CD4-positive, alpha-beta T cell (primary cell): Measurements from ENCODE around the gene NAB1. TPM values are rescaled to one million over a fixed set of nuclear protein-coding genes. Genes with fewer than 3 reads are reported as not detected.

ENCODE experiments used
- ATAC-seq: fragments of 200-7000 bp; cut with Tn5 transposase; one replicate; pipeline ENCODE4 v1.10.0; 2022; ENCODE audit warnings: mild to moderate bottlenecking; ENCODE audit not compliant: poor library complexity
- CTCF ChIA-PET: fragments of 350-600 bp; sonication (Branson Sonifier 250); formaldehyde crosslinking; loops from one replicate; lab custom pipeline; 2021; ENCODE audit warnings: antibody characterized with exemption, inconsistent platforms; lab: Charles Lee
- POLR2A ChIA-PET: fragments of 350-600 bp; sonication (Branson Sonifier 250); formaldehyde crosslinking; loops from one replicate; lab custom pipeline; 2021; ENCODE audit warnings: antibody characterized with exemption, inconsistent platforms; lab: Charles Lee
- DNase-seq, 14 experiments: peaks; one replicate each; pipeline ENCODE4 v3.0.0-alpha.2; 2013 to 2020; ENCODE audit warnings: mixed read lengths in 2 of 14
- H3K27ac ChIP-seq, 2 donors: one replicate each; pipeline versions ENCODE4 v1.5.1 to v1.7.0; 2013; ENCODE audit warnings: low read length in 2 of 2, low read depth in 1 of 2, mild to moderate bottlenecking in 1 of 2
- H3K27me3 ChIP-seq, 2 experiments: 1 replicate in 1 of 2; 2 replicates in 1 of 2; pipeline versions ENCODE4 v1.6.1 to v1.7.0; 2013; ENCODE audit warnings: low read length in 2 of 2, control low read depth in 1 of 2, mild to moderate bottlenecking in 1 of 2, moderate library complexity in 1 of 2; ENCODE audit not compliant: insufficient read depth in 2 of 2, control insufficient read depth in 1 of 2
- H3K36me3 ChIP-seq: one replicate; pipeline ENCODE4 v1.6.1; 2013; ENCODE audit warnings: low read length, control low read depth; ENCODE audit not compliant: insufficient read depth
- H3K4me1 ChIP-seq: one replicate; pipeline ENCODE4 v1.6.1; 2013; ENCODE audit warnings: low read length, control low read depth; ENCODE audit not compliant: insufficient read depth
- H3K4me3 ChIP-seq: one replicate; pipeline ENCODE4 v1.5.1; 2013; ENCODE audit warnings: mild to moderate bottlenecking, low read length, moderate library complexity
- H3K9me3 ChIP-seq, 2 experiments: 1 replicate in 1 of 2; 2 replicates in 1 of 2; pipeline versions ENCODE4 v1.6.1 to v1.7.0; 2013; ENCODE audit warnings: low read length in 2 of 2, mild to moderate bottlenecking in 2 of 2, control low read depth in 1 of 2, moderate library complexity in 1 of 2; ENCODE audit not compliant: control insufficient read depth in 1 of 2, insufficient read depth in 1 of 2
- H3K27ac Mint-ChIP-seq: one replicate; pipeline ENCODE4 v1.8.0; 2020; ENCODE audit warnings: mixed read lengths
- H3K27me3 Mint-ChIP-seq: one replicate; pipeline ENCODE4 v1.8.0; 2021; ENCODE audit warnings: mixed read lengths
- H3K36me3 Mint-ChIP-seq: one replicate; pipeline ENCODE4 v1.8.0; 2021; ENCODE audit warnings: low read depth, mixed read lengths
- H3K4me1 Mint-ChIP-seq: one replicate; pipeline ENCODE4 v1.8.0; 2021; ENCODE audit warnings: low read depth, mixed read lengths
- H3K4me3 Mint-ChIP-seq: one replicate; pipeline ENCODE4 v1.8.0; 2020; ENCODE audit warnings: mild to moderate bottlenecking, mixed read lengths
- H3K9me3 Mint-ChIP-seq: one replicate; pipeline ENCODE4 v1.8.0; 2020; ENCODE audit warnings: mixed read lengths
- CTCF ChIP-seq: fragments of 200-600 bp; IDR thresholded peaks from one replicate; pipeline ENCODE4 v1.8.0; 2022; ENCODE audit warnings: antibody characterized with exemption, mild to moderate bottlenecking
- intact Hi-C, 2 experiments: fragments of 100-400 bp; cut with DNase I in 1 of 2; cut with micrococcal nuclease in 1 of 2; formaldehyde crosslinking; loops; one replicate each; pipeline versions ENCODE4 v1.15.1 to v1.9.0; 2023 to 2025; cut with DNase I, micrococcal nuclease
- total RNA-seq, 174 experiments: library from RNA in 2 of 174; stranded (reverse) in 2 of 174; gene quantifications; one replicate each; pipeline ENCODE4 v1.2.3 and lab custom pipeline; 2021 to 2026

Gene NAB1
- total RNA-seq, 2 experiments from 2014 or later = 20.0 to 21.1 TPM

GRCh38 chr2:190685333-190685732 lies 36.5 kb downstream of the NAB1 start:
- Mint-ChIP-seq H3K4me1 (peaks cover 5% of the 10 kb centered on the region), H3K9me3 (no peaks in the 10 kb centered on the region), H3K27ac (no peak overlapping the region), H3K36me3 (peaks cover 72% of the 10 kb centered on the region), H3K4me3 (no peak overlapping the region), H3K27me3 (no peaks in the 10 kb centered on the region)
- H3K4me1 ChIP-seq = peaks cover under 1% of the 10 kb centered on the region
- no peak for TF ChIP-seq CTCF
- H3K27me3 ChIP-seq = no peaks in the 10 kb centered on the region
- DNase-seq (no peak), ATAC-seq (no peak)
- no peak overlapping the region for H3K27ac ChIP-seq
- POLR2A ChIA-PET = no interaction called here
- CTCF ChIA-PET = no interaction called here
- no peaks in the 10 kb centered on the region for H3K9me3 ChIP-seq
- H3K4me3 ChIP-seq = no peak overlapping the region
- peaks cover 43% of the 10 kb centered on the region for H3K36me3 ChIP-seq
- intact Hi-C loops = no loop called here

GRCh38 chr2:190693533-190694232 lies 44.8 kb downstream of the NAB1 start:
- Mint-ChIP-seq H3K36me3 (peaks cover 49% of the 10 kb centered on the region), H3K9me3 (no peaks in the 10 kb centered on the region), H3K27me3 (no peaks in the 10 kb centered on the region), H3K27ac (no peak overlapping the region), H3K4me1 (no peaks in the 10 kb centered on the region), H3K4me3 (no peak overlapping the region)
- Histone ChIP-seq H3K4me1 (no peaks in the 10 kb centered on the region), H3K36me3 (peaks cover 21% of the 10 kb centered on the region), H3K9me3 (no peaks in the 10 kb centered on the region), H3K4me3 (no peak overlapping the region), H3K27me3 (no peaks in the 10 kb centered on the region), H3K27ac (no peak overlapping the region)
- no peak for DNase-seq
- no peak for ATAC-seq
- CTCF ChIA-PET = interaction anchor here (0.9 kb wide), 1 partner anchor 14 kb away, joined by 3 read pairs; no protein-coding TSS in a partner anchor
- POLR2A ChIA-PET = no interaction called here
- intact Hi-C loops = no loop called here
- no peak for TF ChIP-seq CTCF

GRCh38 chr2:190694479-190694878 lies 45.6 kb downstream of the NAB1 start:
- Histone ChIP-seq H3K4me3 (no peak overlapping the region), H3K27ac (no peak overlapping the region), H3K27me3 (no peaks in the 10 kb centered on the region), H3K4me1 (no peaks in the 10 kb centered on the region), H3K36me3 (peaks cover 15% of the 10 kb centered on the region), H3K9me3 (no peaks in the 10 kb centered on the region)
- intact Hi-C loops = no loop called here
- no peak for ATAC-seq
- H3K4me3 Mint-ChIP-seq = no peak overlapping the region
- no peaks in the 10 kb centered on the region for H3K4me1 Mint-ChIP-seq
- ChIA-PET POLR2A (interaction anchor here (0.7 kb wide), 1 partner anchor 156 kb away, joined by 5 read pairs; no protein-coding TSS in a partner anchor), CTCF (interaction anchor here (0.9 kb wide), 1 partner anchor 14 kb away, joined by 3 read pairs; no protein-coding TSS in a partner anchor)
- peaks cover 41% of the 10 kb centered on the region for H3K36me3 Mint-ChIP-seq
- H3K27me3 Mint-ChIP-seq = no peaks in the 10 kb centered on the region
- TF ChIP-seq CTCF = no peak
- H3K9me3 Mint-ChIP-seq = no peaks in the 10 kb centered on the region
- H3K27ac Mint-ChIP-seq = no peak overlapping the region
- no peak for DNase-seq
